Thyroid gland (tissue), 4 donors: ENCODE data around the gene SEMA6A.

Source experiments
- CTCF ChIP-seq, 6 experiments: fragments of 200-600 bp in 3 of 6; fragments of 450-650 bp in 3 of 6; sonication (generic) in 3 of 6; IDR thresholded peaks; one replicate each; pipeline ENCODE4 v1.5.1; 2016 to 2019; ENCODE audit warnings: antibody characterized with exemption in 6 of 6, mild to moderate bottlenecking in 2 of 6, inconsistent platforms in 1 of 6, moderate library complexity in 1 of 6
- POLR2A ChIP-seq, 2 donors: fragments of 450-650 bp; IDR thresholded peaks; one replicate each; pipeline ENCODE4 v1.6.1; 2017; ENCODE audit warnings: antibody characterized with exemption in 2 of 2, mild to moderate bottlenecking in 2 of 2, moderate library complexity in 1 of 2

DNA sequence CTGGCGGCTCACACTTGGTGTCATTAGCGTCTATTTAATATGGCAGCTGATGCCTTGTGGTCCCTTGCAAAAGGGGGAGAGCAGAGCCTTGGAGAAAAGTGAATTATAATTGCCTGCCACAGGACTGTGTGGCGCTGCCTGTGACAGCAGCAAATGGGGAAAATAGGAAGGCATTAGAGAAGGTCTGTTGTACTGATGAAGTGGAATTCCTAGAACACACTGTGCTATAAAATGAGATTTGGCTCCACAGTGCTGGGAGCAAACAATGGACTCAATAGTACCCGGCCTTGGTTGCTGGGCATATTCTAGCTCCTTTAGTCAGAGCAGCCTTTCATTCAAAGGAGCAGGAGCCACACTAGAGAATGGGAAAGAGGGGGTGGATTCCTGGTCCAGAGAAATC is 21.3 kb downstream of the SEMA6A start:
- TF ChIP-seq CTCF (IDR thresholded peaks at IDR 0.05) (no peak), POLR2A (IDR thresholded peaks at IDR 0.05) (no peak)
